A549 (cell line): ENCODE measurements around the gene ADARB1.

Experiments used
- BCL3 ChIP-seq: fragments of >200 bp; sonication (Bioruptor Twin); formaldehyde crosslinking; IDR thresholded peaks from 3 replicates; pipeline ENCODE4 v1.6.1; 2016
- CHD2 ChIP-seq: fragments of 150-350 bp; IDR thresholded peaks from 2 replicates; pipeline ENCODE4 v1.6.1; 2014; ENCODE audit warnings: low read length; ENCODE audit not compliant: partially characterized antibody
- CTCF ChIP-seq: fragments of >200 bp; sonication (Bioruptor Twin); formaldehyde crosslinking; IDR thresholded peaks from 3 replicates; pipeline ENCODE4 v1.5.1; 2016
- KDM1A ChIP-seq: fragments of 200-600 bp; sonication (generic); IDR thresholded peaks from 2 replicates; pipeline ENCODE4 v1.6.1; 2016; ENCODE audit warnings: low read depth, mild to moderate bottlenecking
- MAZ ChIP-seq: fragments of 150-350 bp; IDR thresholded peaks from 2 replicates; pipeline ENCODE4 v1.6.1; 2014; ENCODE audit warnings: antibody characterized with exemption, low read depth, low read length, borderline replicate concordance

GRCh38 chr21:45162809-45163208 lies 88.4 kb downstream of the ADARB1 start:
- no peak for TF ChIP-seq KDM1A
- TF ChIP-seq CHD2, result no peak
- TF ChIP-seq CTCF, result no peak
- TF ChIP-seq MAZ, result no peak
- no peak for TF ChIP-seq BCL3
